HG02870 (cell line): ENCODE results near the gene DDA1.
A peak's percentile ranks its signal among the peaks of the same experiment; 100 is the strongest.
"Not testable (repeated sequence)": the region's sequence is repeated elsewhere in the genome, so short reads cannot be mapped to it uniquely, and the experiment has no call there.

ENCODE experiments used
- ATAC-seq: cut with Tn5 transposase; IDR thresholded peaks from one replicate; pipeline ENCODE4 v1.9.1; 2021; ENCODE audit warnings: mild to moderate bottlenecking, moderate library complexity; ENCODE audit not compliant: unreplicated experiment

Gene DDA1

DNA sequence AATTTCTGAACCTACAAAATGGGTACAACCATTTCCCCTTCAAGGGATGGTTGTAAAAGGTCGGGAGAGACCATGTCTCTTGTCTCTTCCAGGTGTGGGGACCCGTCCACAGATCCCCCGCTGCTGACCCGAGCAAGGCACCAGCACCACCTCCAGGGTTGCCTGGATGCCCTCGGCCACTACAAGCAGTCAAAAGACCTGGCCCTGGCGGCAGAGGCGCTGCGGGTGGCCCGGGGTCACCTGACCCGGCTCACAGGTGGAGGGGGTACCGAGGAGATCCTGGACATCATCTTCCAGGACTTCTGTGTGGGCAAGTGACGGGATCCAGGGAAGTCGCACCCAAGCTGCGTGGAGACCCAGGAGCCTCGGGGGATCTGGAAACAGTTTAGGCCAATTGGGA is 32.0 kb downstream of the DDA1 start:
- no peak for ATAC-seq

DNA sequence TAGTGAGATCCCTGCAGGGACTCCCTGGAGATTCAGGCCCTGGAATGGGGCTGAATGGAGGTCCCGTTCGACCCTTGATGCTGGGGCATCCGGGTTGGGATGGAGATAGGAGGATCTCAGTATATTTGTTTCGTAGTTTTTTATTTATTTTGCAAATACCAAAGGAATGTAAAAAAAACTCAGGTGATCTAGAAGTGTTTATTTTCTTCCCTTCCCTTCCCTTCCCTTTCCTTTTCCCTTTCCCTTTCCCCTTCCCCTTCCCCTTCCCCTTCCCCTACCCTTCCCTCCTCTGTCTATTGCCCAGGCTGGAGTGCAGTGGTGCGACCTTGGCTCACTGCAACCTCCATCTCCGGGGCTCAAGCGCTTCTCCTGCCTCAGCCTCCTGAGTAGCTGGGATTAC is 32.5 kb downstream of the DDA1 start:
- no peak for ATAC-seq

DNA sequence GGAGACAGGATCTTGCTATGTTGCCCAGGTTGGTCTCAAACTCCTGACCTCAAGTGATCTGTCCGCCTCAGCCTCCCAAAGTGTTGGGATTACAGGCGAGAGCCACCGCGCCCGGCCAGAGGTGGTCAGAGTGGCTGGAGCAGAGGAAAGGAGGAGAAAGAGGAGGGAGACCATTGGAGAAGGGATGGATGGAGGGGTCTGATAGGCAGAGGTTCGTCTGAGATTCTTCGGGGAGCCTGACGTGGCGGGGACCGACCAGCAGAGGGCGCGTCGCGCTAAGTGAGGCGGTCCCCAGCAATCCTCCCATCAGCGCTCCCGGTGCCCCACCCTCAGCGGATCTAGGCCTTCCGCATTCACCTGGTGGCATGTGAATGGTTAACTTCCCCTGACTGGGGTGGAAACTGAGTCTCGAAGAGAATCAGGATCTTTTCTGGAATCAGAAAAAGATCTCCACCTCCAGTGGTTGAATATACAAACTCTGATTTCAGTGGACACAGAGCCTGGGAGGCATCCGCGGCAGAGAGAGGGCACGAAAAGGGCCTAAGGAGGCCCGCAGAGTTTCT is 36.8 kb downstream of the DDA1 start:
- ATAC-seq, result no peak

GRCh38 chr19:17347361-17347760 is 38.0 kb downstream of the DDA1 start:
- ATAC-seq, result no peak

DNA sequence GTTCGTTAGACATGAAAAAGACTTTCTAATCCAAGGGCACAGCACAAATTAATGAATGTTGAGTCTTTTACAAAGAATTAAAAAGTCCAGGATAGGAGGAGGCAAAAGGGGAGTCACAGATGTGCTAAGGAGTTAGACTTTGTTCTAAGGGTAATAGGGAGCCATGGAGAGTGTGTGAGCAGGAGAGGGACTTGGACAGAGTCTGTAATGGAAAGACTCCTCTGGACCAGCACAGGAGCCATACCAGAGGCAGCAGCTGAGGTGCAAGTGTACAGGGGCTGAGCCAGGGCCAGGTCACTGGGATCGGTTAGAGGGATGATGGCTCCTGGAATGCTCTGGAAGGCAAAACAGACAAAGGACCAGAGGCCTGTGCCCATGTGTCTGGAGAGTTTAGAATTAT is 38.5 kb downstream of the DDA1 start:
- no peak for ATAC-seq

GRCh38 chr19:17348700-17349099 is 39.3 kb downstream of the DDA1 start:
- no peak for ATAC-seq

DNA sequence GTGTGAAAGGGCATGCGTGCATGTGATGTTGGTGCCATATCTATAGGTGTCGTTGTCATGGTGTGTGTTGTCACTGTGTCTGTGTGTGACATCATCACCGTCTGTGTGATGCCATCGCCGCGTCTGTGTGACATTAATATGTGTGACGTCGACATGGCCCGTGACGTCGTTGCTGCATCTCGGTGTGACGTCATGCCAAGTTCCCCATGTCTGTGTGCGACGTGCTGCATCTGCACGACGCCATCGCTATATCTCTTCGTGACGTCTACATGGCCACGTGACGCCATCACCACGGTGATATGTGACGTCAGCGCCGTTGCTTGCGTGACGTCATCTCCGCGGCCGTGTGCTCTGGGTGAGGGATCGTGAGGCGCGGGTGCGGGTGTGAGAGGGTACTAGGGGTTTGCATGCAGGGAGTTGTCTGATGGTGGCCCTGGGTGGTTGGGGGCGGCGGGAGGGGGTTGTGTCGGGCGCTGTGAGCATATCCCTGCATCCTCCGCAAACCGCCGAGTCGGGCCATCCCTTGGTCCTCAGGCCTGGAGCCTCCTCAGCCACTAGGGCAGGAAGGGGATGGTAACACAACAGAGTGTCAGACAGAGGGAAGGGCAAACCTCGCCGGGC is 42.6 kb downstream of the DDA1 start:
- no peak for ATAC-seq

- no peak for ATAC-seq
Observed at GRCh38 chr19:17352608-17353280, 43.4 kb downstream of the DDA1 start.

- no peak for ATAC-seq
Observed at GRCh38 chr19:17353386-17353785, 44.0 kb downstream of the DDA1 start.

GRCh38 chr19:17357078-17357666 is 47.8 kb downstream of the DDA1 start:
- ATAC-seq, result no peak

DNA sequence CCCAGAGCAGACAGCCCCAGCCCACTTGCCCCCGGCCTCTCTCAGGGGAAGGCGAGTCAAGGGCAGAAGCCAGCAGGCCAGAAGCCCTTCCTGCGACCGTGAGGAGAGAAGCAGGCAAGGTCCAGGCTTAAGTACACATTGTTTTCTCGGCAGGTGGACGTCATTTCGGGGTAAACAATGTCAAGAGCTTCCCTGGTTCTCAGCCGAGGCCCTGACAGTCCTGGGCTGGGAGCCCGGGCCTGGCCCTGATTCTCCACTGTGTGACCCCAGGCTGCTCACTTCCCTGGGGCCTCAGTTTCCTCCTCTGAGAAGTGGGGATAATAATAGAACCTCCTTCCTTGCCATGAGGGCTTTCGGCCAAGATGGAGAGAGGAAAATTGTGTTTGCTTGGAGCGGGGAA is 48.4 kb downstream of the DDA1 start:
- no peak for ATAC-seq

- no peak for ATAC-seq
Observed at GRCh38 chr19:17358395-17358794, 49.0 kb downstream of the DDA1 start.

DNA sequence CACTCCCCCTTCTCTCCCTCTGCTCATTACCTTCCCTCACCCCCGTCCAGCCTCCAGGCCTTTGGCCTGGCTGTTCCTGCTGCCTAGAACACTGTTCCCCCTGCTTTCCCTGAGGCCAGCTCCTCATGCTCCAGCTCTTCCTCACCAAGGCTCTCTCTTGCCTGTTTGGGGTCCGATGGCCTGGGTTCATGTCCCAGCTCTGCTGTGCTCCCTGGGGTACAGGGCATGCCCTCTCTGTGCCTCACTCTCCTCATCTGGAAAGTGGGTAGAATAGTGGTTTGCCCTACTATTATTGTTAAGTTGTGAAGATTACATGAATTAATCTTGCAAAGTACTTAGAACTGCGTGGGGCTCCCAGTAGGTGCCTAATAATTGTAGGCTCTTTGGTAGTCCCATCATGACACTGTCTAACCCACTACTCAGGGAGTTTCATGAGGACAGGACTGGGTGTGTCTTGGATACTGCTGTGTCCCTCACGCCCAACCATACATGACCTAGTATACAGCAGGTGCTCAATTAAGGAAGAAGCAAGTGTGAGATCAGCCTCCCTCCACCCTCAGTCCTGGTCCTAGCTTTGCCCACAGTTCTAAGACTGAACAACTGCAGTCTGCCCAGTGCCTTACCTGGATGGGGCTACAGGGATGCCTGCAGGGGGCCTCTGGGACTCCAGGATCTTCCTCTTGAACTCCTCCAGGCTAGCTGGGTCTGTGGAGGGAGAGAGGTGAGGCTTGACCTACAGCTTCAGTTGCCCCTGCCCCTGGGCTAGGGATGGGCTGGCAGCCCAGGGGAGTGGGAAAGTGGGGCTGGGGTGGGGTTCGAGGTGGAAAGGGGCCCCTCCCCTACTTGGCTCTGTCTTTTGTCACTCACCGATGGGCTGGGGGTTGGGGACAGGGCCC is 50.8 kb downstream of the DDA1 start:
- ATAC-seq, result no peak

- not testable (repeated sequence) for ATAC-seq
Observed at GRCh38 chr19:17363852-17364605, 54.7 kb downstream of the DDA1 start.

DNA sequence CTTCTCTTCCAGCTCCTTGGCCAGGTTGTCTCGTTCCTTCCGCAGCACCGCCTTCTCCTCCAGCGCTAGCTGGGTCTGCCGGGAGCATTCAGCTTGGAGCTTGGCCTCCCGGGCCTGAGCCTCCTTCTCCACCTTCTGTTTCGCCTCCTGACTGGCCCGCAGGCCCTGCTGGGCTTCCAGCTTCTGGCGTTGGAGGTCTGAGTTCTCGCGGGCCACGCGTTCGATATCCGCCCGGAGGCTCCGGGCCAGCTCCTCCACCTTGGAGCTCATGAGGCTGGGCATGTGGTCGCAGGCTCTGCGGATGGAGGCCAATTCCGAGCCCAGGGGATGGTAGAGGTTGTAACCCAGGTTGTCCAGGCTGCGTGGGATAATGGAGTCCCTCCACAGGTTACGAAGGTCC is 56.0 kb downstream of the DDA1 start:
- ATAC-seq, result no peak

- ATAC-seq, result peak; percentile 85
Observed at GRCh38 chr19:17370026-17370587, 60.7 kb downstream of the DDA1 start.
